Activated CD4-positive, alpha-beta T cell treated with anti-CD3 and anti-CD28 coated beads for 36 hours (primary cell): ENCODE data around the gene HNRNPUL1. TPM values are rescaled to one million over a fixed set of nuclear protein-coding genes. Genes with fewer than 3 reads are reported as not detected.

Experiments
- ATAC-seq: fragments of 200-7000 bp; cut with Tn5 transposase; one replicate; pipeline ENCODE4 v1.10.0; 2021; ENCODE audit warnings: mild to moderate bottlenecking, moderate library complexity
- CTCF ChIA-PET: fragments of 350-600 bp; sonication (Branson Sonifier 250); formaldehyde crosslinking; loops from one replicate; lab custom pipeline; 2021; ENCODE audit warnings: antibody characterized with exemption; lab: Charles Lee
- POLR2A ChIA-PET: fragments of 350-600 bp; sonication (Branson Sonifier 250); formaldehyde crosslinking; loops from one replicate; lab custom pipeline; 2021; ENCODE audit warnings: antibody characterized with exemption, inconsistent platforms; lab: Charles Lee
- DNase-seq: peaks from one replicate; pipeline ENCODE4 v3.0.0-alpha.2; 2020
- H3K27ac Mint-ChIP-seq: one replicate; pipeline ENCODE4 v1.8.0; 2021; ENCODE audit warnings: mixed read lengths
- H3K27me3 Mint-ChIP-seq: one replicate; pipeline ENCODE4 v1.8.0; 2021; ENCODE audit warnings: mixed read lengths
- H3K36me3 Mint-ChIP-seq: one replicate; pipeline ENCODE4 v1.8.0; 2021; ENCODE audit warnings: low read depth, mixed read lengths
- H3K4me1 Mint-ChIP-seq: one replicate; pipeline ENCODE4 v1.8.0; 2021; ENCODE audit warnings: mixed read lengths
- H3K4me3 Mint-ChIP-seq: one replicate; pipeline ENCODE4 v1.8.0; 2021; ENCODE audit warnings: mild to moderate bottlenecking, moderate library complexity, mixed read lengths
- H3K9me3 Mint-ChIP-seq: one replicate; pipeline ENCODE4 v1.8.0; 2021; ENCODE audit warnings: low read depth, mixed read lengths
- intact Hi-C, 2 experiments: fragments of 100-400 bp; cut with DNase I in 1 of 2; cut with micrococcal nuclease in 1 of 2; formaldehyde crosslinking; loops; one replicate each; pipeline versions ENCODE4 v1.14.2 to v1.15.1; 2022 to 2024; cut with DNase I, micrococcal nuclease
- total RNA-seq, 2 experiments: library from RNA; stranded (reverse); gene quantifications; one replicate each; pipeline ENCODE4 v1.2.3, GENCODE V29; 2021

HNRNPUL1 gene
- total RNA-seq, 2 experiments from 2014 or later, result 263 to 312 TPM

GRCh38 chr19:41320568-41320967, 56.4 kb downstream of the HNRNPUL1 start:
- CTCF ChIA-PET, result no interaction called here
- Mint-ChIP-seq H3K4me3 (no peak overlapping the region), H3K9me3 (no peaks in the 10 kb centered on the region), H3K36me3 (peaks cover 39% of the 10 kb centered on the region), H3K4me1 (peaks cover 23% of the 10 kb centered on the region), H3K27me3 (no peaks in the 10 kb centered on the region), H3K27ac (no peak overlapping the region)
- DNase-seq, result no peak
- intact Hi-C loops, result no loop called here
- POLR2A ChIA-PET, result no interaction called here
- ATAC-seq, result no peak

GRCh38 chr19:41321204-41321599, 57.0 kb downstream of the HNRNPUL1 start:
- POLR2A ChIA-PET, result no interaction called here

DNA sequence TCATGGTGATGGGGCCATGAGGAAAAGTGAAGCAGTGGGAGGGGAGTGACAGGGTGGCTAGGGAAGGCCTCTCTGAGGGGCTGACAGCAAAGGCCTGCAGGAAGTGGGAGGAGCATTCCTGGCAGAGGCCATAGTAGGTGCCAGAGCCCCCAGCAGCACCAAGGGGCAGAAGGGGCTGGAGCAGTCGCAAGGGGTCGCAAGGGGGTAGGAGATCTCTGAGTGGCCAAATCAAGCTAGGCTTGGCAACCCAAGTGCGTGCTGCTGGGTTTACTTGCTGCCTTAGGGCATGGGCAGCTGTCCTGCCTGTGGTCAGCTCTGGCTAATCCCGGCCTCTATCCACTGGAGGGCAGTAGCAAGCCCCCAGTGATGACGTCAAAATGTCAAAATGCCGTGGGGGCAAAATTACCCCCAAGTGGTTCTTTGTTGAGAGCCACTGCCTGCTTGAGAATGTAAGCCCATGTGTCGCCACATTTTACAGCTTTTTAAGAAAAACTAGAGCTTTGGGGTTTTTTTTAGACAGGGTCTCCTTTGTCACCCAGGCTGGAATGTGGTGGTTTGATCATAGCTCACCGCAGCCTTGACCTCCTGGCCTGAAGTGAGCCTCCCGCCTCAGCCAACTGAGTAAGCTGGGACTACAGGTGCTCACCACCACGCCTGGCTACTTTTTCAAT, 57.6 kb downstream of the HNRNPUL1 start:
- H3K27me3 Mint-ChIP-seq, result no peaks in the 10 kb centered on the region
- ChIA-PET POLR2A (no interaction called here), CTCF (interaction anchor here (0.6 to 0.8 kb wide), 4 partner anchors 23 to 271 kb away, joined by 3 to 4 read pairs (median 3); no protein-coding TSS in a partner anchor)
- no peak overlapping the region for H3K27ac Mint-ChIP-seq
- H3K9me3 Mint-ChIP-seq, result no peaks in the 10 kb centered on the region
- DNase-seq (no peak), ATAC-seq (no peak)
- peaks cover 27% of the 10 kb centered on the region for H3K4me1 Mint-ChIP-seq
- intact Hi-C loops, result no loop called here
- H3K4me3 Mint-ChIP-seq, result no peak overlapping the region
- peaks cover 37% of the 10 kb centered on the region for H3K36me3 Mint-ChIP-seq

More at GRCh38 chr19:41321204-41321599, 57.0 kb downstream of the HNRNPUL1 start:
- no peaks in the 10 kb centered on the region for H3K27me3 Mint-ChIP-seq
- H3K36me3 Mint-ChIP-seq, result peaks cover 39% of the 10 kb centered on the region
- H3K4me1 Mint-ChIP-seq, result peaks cover 22% of the 10 kb centered on the region
- CTCF ChIA-PET, result interaction anchor here (0.6 kb wide), 1 partner anchor 24 kb away, joined by 3 read pairs; no protein-coding TSS in a partner anchor
- H3K4me3 Mint-ChIP-seq, result no peak overlapping the region
- ATAC-seq, result no peak
- DNase-seq, result no peak
- H3K27ac Mint-ChIP-seq, result no peak overlapping the region
- intact Hi-C loops, result no loop called here
- no peaks in the 10 kb centered on the region for H3K9me3 Mint-ChIP-seq

GRCh38 chr19:41322451-41322850, 58.3 kb downstream of the HNRNPUL1 start:
- Mint-ChIP-seq H3K36me3 (peaks cover 34% of the 10 kb centered on the region), H3K27me3 (no peaks in the 10 kb centered on the region), H3K9me3 (no peaks in the 10 kb centered on the region), H3K4me3 (no peak overlapping the region), H3K4me1 (peaks cover 27% of the 10 kb centered on the region), H3K27ac (peak overlapping the region; percentile 37)
- ATAC-seq (no peak), DNase-seq (no peak)
- intact Hi-C loops, result no loop called here
- CTCF ChIA-PET, result interaction anchor here (0.6 to 0.8 kb wide), 3 partner anchors 29 to 271 kb away, joined by 3 to 4 read pairs (median 3); no protein-coding TSS in a partner anchor
- POLR2A ChIA-PET, result no interaction called here

GRCh38 chr19:41323023-41323422, 58.9 kb downstream of the HNRNPUL1 start:
- Mint-ChIP-seq H3K4me3 (no peak overlapping the region), H3K27ac (peak overlapping the region; percentile 37), H3K27me3 (no peaks in the 10 kb centered on the region), H3K9me3 (no peaks in the 10 kb centered on the region), H3K4me1 (peaks cover 31% of the 10 kb centered on the region), H3K36me3 (peaks cover 32% of the 10 kb centered on the region)
- intact Hi-C loops, result no loop called here
- POLR2A ChIA-PET, result no interaction called here
- DNase-seq, result no peak
- ATAC-seq, result no peak
- CTCF ChIA-PET, result no interaction called here

DNA sequence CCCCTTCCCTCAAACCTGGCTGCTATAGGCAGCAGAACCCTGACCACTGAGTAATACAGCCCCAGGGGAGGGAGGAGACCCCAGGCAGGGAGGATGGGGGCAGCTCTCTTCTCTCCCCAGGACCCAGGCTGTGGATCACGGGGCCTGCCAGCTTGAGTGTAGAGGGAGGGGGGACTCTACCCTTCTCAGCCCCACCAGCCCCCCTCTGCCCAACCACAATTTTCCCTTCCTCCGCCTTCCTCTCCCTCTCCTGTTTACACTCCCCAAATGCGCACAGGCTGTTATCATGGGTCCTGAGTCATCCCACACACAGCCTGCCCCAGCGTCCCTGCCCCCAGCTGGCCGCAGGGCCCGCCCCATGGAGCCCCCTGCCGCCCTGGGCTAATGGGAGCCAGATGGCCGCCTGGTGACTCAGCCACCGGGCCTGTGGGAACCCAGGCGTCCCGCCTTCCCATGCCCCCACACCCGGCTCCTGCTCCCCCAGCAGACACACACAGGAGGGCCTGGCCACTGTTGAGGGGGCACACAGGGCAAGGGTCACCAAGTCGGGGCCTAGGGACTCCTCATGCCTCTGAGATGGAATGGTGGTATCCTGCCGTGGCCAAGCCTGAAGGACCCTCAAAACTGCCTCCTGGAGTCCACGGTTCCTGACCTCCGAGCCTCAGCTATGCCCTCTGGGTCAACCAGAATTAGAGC, 59.4 kb downstream of the HNRNPUL1 start:
- H3K9me3 Mint-ChIP-seq, result no peaks in the 10 kb centered on the region
- peaks cover 36% of the 10 kb centered on the region for H3K4me1 Mint-ChIP-seq
- POLR2A ChIA-PET, result no interaction called here

GRCh38 chr19:41324231-41324702, 60.1 kb downstream of the HNRNPUL1 start:
- H3K27ac Mint-ChIP-seq, result peak overlapping the region; percentile 78
- no peaks in the 10 kb centered on the region for H3K9me3 Mint-ChIP-seq
- H3K4me3 Mint-ChIP-seq, result no peak overlapping the region
- DNase-seq (no peak), ATAC-seq (no peak)
- peaks cover 43% of the 10 kb centered on the region for H3K4me1 Mint-ChIP-seq
- intact Hi-C loops, result loop anchor here in 1 of 2 experiments (1.0 kb wide), 1 partner anchor 14 kb away; the partner anchor contains the start of gene CCDC97
- no peaks in the 10 kb centered on the region for H3K27me3 Mint-ChIP-seq
- ChIA-PET POLR2A (no interaction called here), CTCF (interaction anchor here (0.8 to 1.5 kb wide), 3 partner anchors 13 to 272 kb away, joined by 3 to 4 read pairs (median 4); no protein-coding TSS in a partner anchor)
- H3K36me3 Mint-ChIP-seq, result peaks cover 36% of the 10 kb centered on the region

More for the DNA sequence above, 59.4 kb downstream of the HNRNPUL1 start:
- Mint-ChIP-seq H3K27me3 (no peaks in the 10 kb centered on the region), H3K36me3 (peaks cover 36% of the 10 kb centered on the region), H3K4me3 (no peak overlapping the region), H3K27ac (peak overlapping the region; percentile 37)
- CTCF ChIA-PET, result no interaction called here
- intact Hi-C loops, result loop anchor here in 1 of 2 experiments (1.0 kb wide), 1 partner anchor 13 kb away; the partner anchor contains the start of gene CCDC97
- DNase-seq, result no peak
- no peak for ATAC-seq

GRCh38 chr19:41324921-41325639, 60.9 kb downstream of the HNRNPUL1 start:
- Mint-ChIP-seq H3K4me1 (peaks cover 43% of the 10 kb centered on the region), H3K36me3 (peaks cover 31% of the 10 kb centered on the region), H3K4me3 (no peak overlapping the region), H3K27me3 (no peaks in the 10 kb centered on the region), H3K9me3 (no peaks in the 10 kb centered on the region), H3K27ac (peak overlapping the region; percentile 78)
- ATAC-seq, result no peak
- ChIA-PET POLR2A (no interaction called here), CTCF (interaction anchor here (0.8 to 1.5 kb wide), 3 partner anchors 14 to 272 kb away, joined by 3 to 4 read pairs (median 4); no protein-coding TSS in a partner anchor)
- DNase-seq, result peak; percentile 27
- intact Hi-C loops, result loop anchor here in 1 of 2 experiments (1.0 kb wide), 1 partner anchor 15 kb away; the partner anchor contains the start of gene CCDC97

GRCh38 chr19:41325640-41325946, 61.4 kb downstream of the HNRNPUL1 start:
- Mint-ChIP-seq H3K27ac (peak overlapping the region; percentile 72), H3K4me1 (peaks cover 46% of the 10 kb centered on the region), H3K4me3 (no peak overlapping the region), H3K36me3 (peaks cover 33% of the 10 kb centered on the region), H3K9me3 (no peaks in the 10 kb centered on the region), H3K27me3 (no peaks in the 10 kb centered on the region)
- ChIA-PET CTCF (interaction anchor here (1.5 kb wide), 1 partner anchor 14 kb away, joined by 4 read pairs; no protein-coding TSS in a partner anchor), POLR2A (no interaction called here)
- no peak for DNase-seq
- ATAC-seq, result no peak
- intact Hi-C loops, result no loop called here

GRCh38 chr19:41325947-41326706, 62.0 kb downstream of the HNRNPUL1 start:
- CTCF ChIA-PET, result interaction anchor here (1.5 kb wide), 1 partner anchor 15 kb away, joined by 4 read pairs; no protein-coding TSS in a partner anchor
- Mint-ChIP-seq H3K9me3 (no peaks in the 10 kb centered on the region), H3K27ac (peak overlapping the region; percentile 92), H3K36me3 (peaks cover 35% of the 10 kb centered on the region), H3K4me1 (peaks cover 48% of the 10 kb centered on the region), H3K27me3 (no peaks in the 10 kb centered on the region), H3K4me3 (peak overlapping the region; percentile 64)
- DNase-seq (peak; percentile 67), ATAC-seq (peak; percentile 5)
- POLR2A ChIA-PET, result no interaction called here
- intact Hi-C loops, result loop anchor here in 1 of 2 experiments (2.0 kb wide), 1 partner anchor 101 kb away; no protein-coding TSS in a partner anchor
